Gastrocnemius medialis (tissue), 4 donors: ENCODE data around the gene GNG13. TPM values are rescaled to one million over a fixed set of nuclear protein-coding genes. Genes with fewer than 3 reads are reported as not detected.

Experiments
- ATAC-seq, 2 donors: fragments of 150-250 bp; one replicate each; pipeline ENCODE4 v1.9.1; 2016
- DNase-seq, 2 donors: peaks; one replicate each; pipeline ENCODE4 v3.0.0-alpha.2; 2019
- H3K27ac ChIP-seq, 4 donors: fragments of 200-600 bp; sonication (generic); 1 replicate in 1 of 4; 2 replicates in 3 of 4; pipeline ENCODE4 v1.5.1; 2016 to 2018; ENCODE audit warnings: mild to moderate bottlenecking in 2 of 4, moderate library complexity in 1 of 4
- H3K27me3 ChIP-seq, 3 donors: fragments of 200-600 bp; sonication (generic) in 2 of 3; 1 replicate in 1 of 3; 2 replicates in 2 of 3; pipeline versions ENCODE4 v1.5.1 to v1.6.0; 2016 to 2019; ENCODE audit warnings: mild to moderate bottlenecking in 1 of 3, moderate library complexity in 1 of 3
- H3K36me3 ChIP-seq, 2 donors: fragments of 200-600 bp; sonication (generic) in 1 of 2; one replicate each; pipeline ENCODE4 v1.5.1; 2017 to 2018
- H3K4me1 ChIP-seq, 2 donors: fragments of 200-600 bp; sonication (generic) in 1 of 2; one replicate each; pipeline ENCODE4 v1.5.1; 2016 to 2017; ENCODE audit warnings: mild to moderate bottlenecking in 2 of 2
- H3K4me3 ChIP-seq, 4 donors: fragments of 200-600 bp; sonication (generic) in 3 of 4; 1 replicate in 1 of 4; 2 replicates in 3 of 4; pipeline ENCODE4 v1.5.1; 2016 to 2019; ENCODE audit warnings: mild to moderate bottlenecking in 2 of 4
- H3K9me3 ChIP-seq, 3 donors: fragments of 200-600 bp; sonication (generic) in 2 of 3; 1 replicate in 1 of 3; 2 replicates in 2 of 3; pipeline ENCODE4 v1.5.1; 2016 to 2019
- CTCF ChIP-seq, 5 experiments: fragments of 450-650 bp in 3 of 5; fragments of 200-600 bp in 2 of 5; sonication (generic) in 2 of 5; IDR thresholded peaks in 4 of 5; conservative IDR thresholded peaks in 1 of 5; 1 replicate in 4 of 5; 2 replicates in 1 of 5; pipeline ENCODE4 v1.5.1; 2016 to 2019; ENCODE audit warnings: antibody characterized with exemption in 5 of 5, mild to moderate bottlenecking in 3 of 5, moderate library complexity in 3 of 5
- POLR2A ChIP-seq, 2 donors: fragments of 450-650 bp; IDR thresholded peaks; one replicate each; pipeline ENCODE4 v1.6.1; 2017; ENCODE audit warnings: antibody characterized with exemption in 2 of 2, mild to moderate bottlenecking in 2 of 2, moderate library complexity in 2 of 2
- in situ Hi-C, 4 donors: fragments of 200-750 bp; cut with MboI; loops; one replicate each; pipeline versions ENCODE4 v1.15.0 to v1.8.0; 2017; ENCODE audit warnings: low sequenced_read_pairs in 4 of 4
- intact Hi-C: fragments of 100-400 bp; cut with DNase I; formaldehyde crosslinking; loops from one replicate; pipeline ENCODE4 v1.15.1; 2023; ENCODE audit warnings: low total_unique reads
- total RNA-seq, 4 donors: library from RNA; depleted of rRNA; stranded (reverse); fragments of >200 nt; gene quantifications; one replicate each; pipeline versions ENCODE4 v1.1.0 to v1.2.3, GENCODE V29; 2016

GNG13 gene
- total RNA-seq, 4 donors from 2014 or later: not detected

DNA sequence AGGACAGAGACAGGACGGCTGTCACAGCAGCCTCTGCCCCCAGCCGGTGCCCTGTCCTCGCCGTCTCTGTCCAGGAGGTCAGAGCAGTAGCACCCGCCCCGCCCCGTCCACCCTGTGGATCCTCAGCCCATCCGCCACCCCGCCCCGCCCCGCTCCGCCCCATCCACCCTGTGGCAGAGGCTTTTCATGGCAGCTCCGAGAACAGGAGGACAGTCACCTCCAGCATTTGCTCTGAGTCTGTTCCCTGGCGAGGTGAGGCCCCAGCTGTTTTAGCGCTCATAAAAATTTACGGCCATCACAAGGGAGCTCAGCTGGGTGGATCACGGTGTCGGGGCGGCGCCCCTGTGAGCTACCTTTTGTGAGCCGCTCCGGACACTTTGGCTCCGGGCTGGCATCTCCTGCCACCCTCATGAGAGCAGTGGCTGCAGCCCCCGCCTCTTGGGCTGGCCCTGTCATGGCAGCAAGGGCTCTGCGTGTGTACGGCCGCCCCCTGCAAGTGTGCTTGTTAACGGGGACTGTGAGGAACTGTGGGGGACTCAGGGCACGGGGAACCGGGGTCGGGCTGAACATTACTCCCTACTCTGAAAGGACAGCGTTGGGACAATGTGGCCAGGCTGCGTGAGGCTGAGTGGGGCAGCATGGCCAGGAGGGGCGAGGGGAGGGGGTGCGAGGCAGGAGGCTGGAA, 32.3 kb upstream of the GNG13 start:
- TF ChIP-seq CTCF (IDR thresholded peaks at IDR 0.05 in 4 of 5, conservative IDR thresholded peaks at IDR 0.05 in 1 of 5) (no peak), POLR2A (IDR thresholded peaks at IDR 0.05) (no peak)
- in situ Hi-C loops: no loop called here
- H3K27me3 ChIP-seq: peaks cover 15 to 27% (median 24%) of the 10 kb centered on the region in 3 donors
- no peaks in the 10 kb centered on the region for H3K36me3 ChIP-seq
- no peaks in the 10 kb centered on the region for H3K4me1 ChIP-seq
- H3K27ac ChIP-seq: no peak overlapping the region
- intact Hi-C loops: no loop called here
- no peak for DNase-seq
- no peak for ATAC-seq
- H3K4me3 ChIP-seq: no peak overlapping the region
- peaks cover 0 to 13% (median 0%) of the 10 kb centered on the region in 3 donors for H3K9me3 ChIP-seq

DNA sequence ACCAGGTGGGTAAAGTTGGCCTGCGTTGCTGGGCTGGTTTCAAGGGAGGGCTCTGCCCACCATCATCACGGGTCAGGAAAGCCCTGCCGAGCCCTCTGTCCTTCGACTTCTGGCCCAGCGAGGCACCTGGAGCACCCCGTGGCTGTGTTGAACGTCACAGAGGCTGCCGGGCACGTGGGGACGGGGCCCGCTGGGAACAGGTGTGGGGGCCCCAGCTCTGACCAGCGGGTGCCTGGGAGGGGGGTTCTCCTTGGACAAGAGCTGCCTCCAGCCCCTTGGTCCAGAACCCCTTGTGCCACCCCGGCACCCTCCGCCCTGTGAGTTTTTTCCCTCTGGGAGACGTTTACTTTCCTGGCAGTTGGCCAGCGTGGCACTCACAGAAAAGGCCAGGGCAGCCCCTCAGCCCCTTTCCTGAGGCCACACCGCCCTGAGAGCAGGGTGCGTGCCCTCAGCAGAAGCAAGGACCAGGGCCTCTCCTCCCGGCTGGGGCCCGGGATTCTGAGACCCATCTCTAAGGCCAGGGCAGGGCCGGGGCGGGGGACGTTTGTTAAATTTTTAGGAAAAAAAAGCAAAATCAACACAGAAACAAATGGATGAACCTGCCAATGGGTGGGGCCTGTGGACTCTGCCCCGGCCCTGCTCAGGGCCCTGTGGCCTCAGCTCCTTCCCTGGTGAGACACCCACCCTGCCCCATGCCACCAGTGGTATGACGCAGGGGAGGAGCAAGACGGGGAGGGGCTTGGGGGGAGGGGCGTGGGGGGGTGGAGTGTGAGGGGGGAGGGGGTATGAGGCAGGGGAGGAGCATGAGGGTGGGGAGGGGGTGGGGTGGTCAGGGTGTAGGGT, 31.3 kb upstream of the GNG13 start:
- in situ Hi-C loops: no loop called here
- no peak for ATAC-seq
- peaks cover 15 to 27% (median 24%) of the 10 kb centered on the region in 3 donors for H3K27me3 ChIP-seq

GRCh38 chr16:830871-831570, 30.5 kb upstream of the GNG13 start:
- Histone ChIP-seq H3K27me3 (peaks cover 18 to 24% (median 23%) of the 10 kb centered on the region in 3 donors), H3K9me3 (peaks cover 0 to 3% (median 0%) of the 10 kb centered on the region in 3 donors), H3K27ac (no peak overlapping the region), H3K4me1 (no peaks in the 10 kb centered on the region), H3K36me3 (no peaks in the 10 kb centered on the region), H3K4me3 (no peak overlapping the region)
- ATAC-seq: no peak
- TF ChIP-seq CTCF (IDR thresholded peaks at IDR 0.05 in 4 of 5, conservative IDR thresholded peaks at IDR 0.05 in 1 of 5): no peak
- no peak for TF ChIP-seq POLR2A (IDR thresholded peaks at IDR 0.05)
- intact Hi-C loops (no loop called here), in situ Hi-C loops (no loop called here)
- DNase-seq: no peak

More for the DNA sequence above, 31.3 kb upstream of the GNG13 start:
- intact Hi-C loops: no loop called here
- Histone ChIP-seq H3K36me3 (no peaks in the 10 kb centered on the region), H3K9me3 (peaks cover 0 to 9% (median 0%) of the 10 kb centered on the region in 3 donors), H3K27ac (no peak overlapping the region), H3K4me1 (no peaks in the 10 kb centered on the region), H3K4me3 (no peak overlapping the region)
- no peak for TF ChIP-seq CTCF (IDR thresholded peaks at IDR 0.05 in 4 of 5, conservative IDR thresholded peaks at IDR 0.05 in 1 of 5)
- TF ChIP-seq POLR2A (IDR thresholded peaks at IDR 0.05): no peak
- DNase-seq: no peak

- Histone ChIP-seq H3K27ac (no peak overlapping the region), H3K9me3 (no peaks in the 10 kb centered on the region), H3K4me1 (no peaks in the 10 kb centered on the region), H3K4me3 (no peak overlapping the region), H3K27me3 (peaks cover 23 to 31% (median 23%) of the 10 kb centered on the region in 3 donors), H3K36me3 (no peaks in the 10 kb centered on the region)
- in situ Hi-C loops (no loop called here), intact Hi-C loops (no loop called here)
- TF ChIP-seq POLR2A (IDR thresholded peaks at IDR 0.05) (no peak), CTCF (IDR thresholded peaks at IDR 0.05 in 4 of 5, conservative IDR thresholded peaks at IDR 0.05 in 1 of 5) (no peak)
- ATAC-seq (no peak), DNase-seq (no peak)
These were observed 29.8 kb upstream of the GNG13 start for GRCh38 chr16:830107-830870.
